ENCODE measurements around the gene SP1. TPM values are rescaled to one million over a fixed set of nuclear protein-coding genes. Genes with fewer than 3 reads are reported as not detected.

Gene SP1
- total and polyA plus RNA-seq, 7 experiments from 2014 or later: 10.2 to 103 (median 75.7) TPM

Other genes starting within 250 kb of the SP1 start
- gene ZNF740, start 199.5 kb upstream of the SP1 start, total RNA-seq: 100 to 1,000 TPM in 2 of 5 experiments, 10 to 100 TPM in 3; 37.2 to 135 (median 49.5) TPM
- 1 to 10 TPM; 3.6 to 3.8 TPM for gene ZNF740, start 199.5 kb upstream of the SP1 start, polyA plus RNA-seq
- gene CSAD, start 199.3 kb upstream of the SP1 start, total RNA-seq: 10 to 100 TPM; 34.1 to 76.3 (median 69.1) TPM
- 1 to 10 TPM; 1.3 to 2.1 TPM for gene CSAD, start 199.3 kb upstream of the SP1 start, polyA plus RNA-seq
- 100 to 1,000 TPM; 208 to 760 (median 408) TPM for gene ITGB7, start 172.9 kb upstream of the SP1 start, total RNA-seq
- gene ITGB7, start 172.9 kb upstream of the SP1 start, polyA plus RNA-seq: 100 to 1,000 TPM; 191 to 205 TPM
- gene RARG, start 148.0 kb upstream of the SP1 start, total RNA-seq: 10 to 100 TPM; 22.4 to 73.1 (median 57.4) TPM
- 10 to 100 TPM in 1 of 2 donors, 1 to 10 TPM in 1; 6.4 to 17.2 TPM for gene RARG, start 148.0 kb upstream of the SP1 start, polyA plus RNA-seq
- 10 to 100 TPM in 1 of 5 experiments, 1 to 10 TPM in 2, under 1 TPM in 2; 0.08 to 65.4 (median 1.1) TPM for gene ESPL1, start 111.9 kb upstream of the SP1 start, total RNA-seq
- gene ESPL1, start 111.9 kb upstream of the SP1 start, polyA plus RNA-seq: not detected
- 100 to 1,000 TPM; 323 to 785 (median 692) TPM for gene PFDN5, start 84.6 kb upstream of the SP1 start, total RNA-seq
- 1,000 to 10,000 TPM; 1,766 to 1,956 TPM for gene PFDN5, start 84.6 kb upstream of the SP1 start, polyA plus RNA-seq
- 10 to 100 TPM; 38.9 to 55.9 (median 49.2) TPM for gene MYG1, start 80.5 kb upstream of the SP1 start, total RNA-seq
- gene MYG1, start 80.5 kb upstream of the SP1 start, polyA plus RNA-seq: 10 to 100 TPM; 69.6 to 75.1 TPM
- 10 to 100 TPM; 35.4 to 73.5 (median 69.0) TPM for gene AAAS, start 58.6 kb upstream of the SP1 start, total RNA-seq
- 10 to 100 TPM; 45.9 to 58.2 TPM for gene AAAS, start 58.6 kb upstream of the SP1 start, polyA plus RNA-seq
- gene SP7, start 43.8 kb upstream of the SP1 start, total RNA-seq: not detected
- under 1 TPM; 0.13 to 0.18 TPM for gene SP7, start 43.8 kb upstream of the SP1 start, polyA plus RNA-seq
- gene AMHR2, start 43.7 kb downstream of the SP1 start, total RNA-seq: not detected
- gene AMHR2, start 43.7 kb downstream of the SP1 start, polyA plus RNA-seq: not detected
- 100 to 1,000 TPM; 147 to 215 (median 201) TPM for gene PRR13, start 61.6 kb downstream of the SP1 start, total RNA-seq
- gene PRR13, start 61.6 kb downstream of the SP1 start, polyA plus RNA-seq: 100 to 1,000 TPM; 493 to 529 TPM
- gene PCBP2, start 71.9 kb downstream of the SP1 start, total RNA-seq: 1,000 to 10,000 TPM in 2 of 5 experiments, 100 to 1,000 TPM in 3; 737 to 1,110 (median 928) TPM
- gene PCBP2, start 71.9 kb downstream of the SP1 start, polyA plus RNA-seq: 100 to 1,000 TPM; 148 to 158 TPM
- gene MAP3K12, start 119.3 kb downstream of the SP1 start, total RNA-seq: 10 to 100 TPM; 21.8 to 29.7 (median 23.0) TPM
- gene MAP3K12, start 119.3 kb downstream of the SP1 start, polyA plus RNA-seq: 1 to 10 TPM; 4.9 to 6.6 TPM
- gene TARBP2, start 121.1 kb downstream of the SP1 start, total RNA-seq: 10 to 100 TPM; 25.1 to 45.2 (median 40.7) TPM
- gene TARBP2, start 121.1 kb downstream of the SP1 start, polyA plus RNA-seq: 10 to 100 TPM; 30.9 to 34.2 TPM
- not detected for gene NPFF, start 127.3 kb downstream of the SP1 start, total RNA-seq
- not detected for gene NPFF, start 127.3 kb downstream of the SP1 start, polyA plus RNA-seq
- 10 to 100 TPM; 21.9 to 39.5 (median 30.9) TPM for gene ATF7, start 246.2 kb downstream of the SP1 start, total RNA-seq
- gene ATF7, start 246.2 kb downstream of the SP1 start, polyA plus RNA-seq: 10 to 100 TPM; 14.5 to 14.9 TPM

Data from naive thymus-derived CD4-positive, alpha-beta T cell (primary cell).